ENCODE data around the gene SENP8. TPM values are rescaled to one million over a fixed set of nuclear protein-coding genes. Genes with fewer than 3 reads are reported as not detected.

SENP8 gene
- 1.7 and 2.6 TPM in 2 replicates for total RNA-seq

GRCh38 chr15:72118017-72118978 is at the start of gene SENP8, which contains the start of gene MYO9A:
Gene SENP8, plus strand, starts transcription at chr15:72118403. Its CDS starts 21,221 bp downstream, at chr15:72139624.
Gene MYO9A, minus strand, starts transcription at chr15:72118150. Its CDS starts 71,587 bp downstream, at chr15:72046563.

Other genes with a start within 250 kb of the SENP8 start
- 12.0 and 14.4 TPM in 2 replicates for gene MYO9A, start 253 bp upstream of the SENP8 start, total RNA-seq
- 0.12 and 0.26 TPM in 2 replicates for gene GRAMD2A, start 79.4 kb downstream of the SENP8 start, total RNA-seq
- 538 and 967 TPM in 2 replicates for gene PKM, start 112.8 kb downstream of the SENP8 start, total RNA-seq
- 23.3 and 39.4 TPM in 2 replicates for gene PARP6, start 154.2 kb downstream of the SENP8 start, total RNA-seq
- gene CELF6, start 201.8 kb downstream of the SENP8 start, total RNA-seq, result 0.23 and 0.43 TPM in 2 replicates

Data from pericardium fibroblast (primary cell).